PFSK-1 (cell line): ENCODE results near the gene IGFN1.

Experiments used
- FOXP2 ChIP-seq: optimal IDR thresholded peaks from 2 replicates; pipeline ENCODE3; 2011; ENCODE audit warnings: borderline replicate concordance, control low read depth, inconsistent platforms; ENCODE audit not compliant: insufficient read depth; ENCODE audit errors: extremely low read length, extremely low read depth
- POLR2AphosphoS5 ChIP-seq: IDR thresholded peaks from 2 replicates; pipeline ENCODE4 v1.6.1; 2012; ENCODE audit warnings: low read depth, mild to moderate bottlenecking, control low read depth, low read length, moderate library complexity
- REST ChIP-seq, 2 experiments: IDR thresholded peaks; 2 replicates each; pipeline versions ENCODE4 v1.6.1 to v1.8.0; 2011 to 2012; ENCODE audit warnings: low read depth in 2 of 2, low read length in 2 of 2, control low read depth in 1 of 2, inconsistent platforms in 1 of 2, mild to moderate bottlenecking in 1 of 2, moderate library complexity in 1 of 2; ENCODE audit not compliant: insufficient read depth in 1 of 2
- TAF1 ChIP-seq: IDR thresholded peaks from 2 replicates; pipeline ENCODE4 v1.6.1; 2012; ENCODE audit warnings: low read length, control low read depth, borderline replicate concordance; ENCODE audit not compliant: insufficient read depth

DNA sequence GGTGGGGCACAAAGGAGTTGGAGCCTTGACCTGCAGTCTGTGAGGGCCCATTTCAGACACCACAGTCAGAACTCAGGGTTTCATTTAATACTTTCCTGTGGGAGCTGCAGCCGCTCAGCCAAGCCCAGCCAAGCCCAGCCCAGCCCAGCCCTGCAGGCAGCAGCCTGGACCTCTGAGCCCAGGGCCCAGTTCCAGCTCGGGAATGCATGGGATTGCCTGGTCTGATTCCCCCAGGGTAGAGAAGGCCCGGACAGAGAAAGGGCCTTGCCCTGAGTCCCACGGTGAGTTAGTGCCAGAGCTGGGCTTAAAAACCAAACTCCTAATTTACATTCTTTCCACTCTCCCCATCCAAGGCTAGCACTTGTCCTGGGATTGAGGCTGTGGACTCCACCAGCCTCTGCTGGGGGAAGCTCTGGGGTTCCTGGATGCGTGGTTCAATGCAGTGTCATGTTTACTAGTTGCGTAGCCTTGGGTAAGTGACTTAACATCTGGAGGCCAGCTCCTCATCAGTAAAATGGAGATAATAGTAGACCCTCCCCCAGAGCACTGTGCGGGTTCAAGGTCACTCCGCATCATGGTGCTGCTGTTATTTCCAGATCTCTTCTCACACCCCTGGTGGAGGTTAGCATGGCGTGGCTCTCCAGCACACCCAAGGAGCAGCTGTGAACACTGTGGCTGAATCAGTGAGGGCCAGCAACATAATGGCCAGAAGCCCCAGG, 63.4 kb downstream of the IGFN1 start:
- TF ChIP-seq TAF1 (no peak), REST (IDR thresholded peaks at IDR 0.05; ENCODE audit: insufficient read depth in 1 of 2, low read depth in 2 of 2, low read length in 2 of 2) (no peak), POLR2AphosphoS5 (no peak), FOXP2 (no peak)
